ENCODE measurements around the gene SH3RF3.
"Not testable (repeated sequence)": the region's sequence is repeated elsewhere in the genome, so short reads cannot be mapped to it uniquely, and the experiment has no call there.

SH3RF3 gene

DNA sequence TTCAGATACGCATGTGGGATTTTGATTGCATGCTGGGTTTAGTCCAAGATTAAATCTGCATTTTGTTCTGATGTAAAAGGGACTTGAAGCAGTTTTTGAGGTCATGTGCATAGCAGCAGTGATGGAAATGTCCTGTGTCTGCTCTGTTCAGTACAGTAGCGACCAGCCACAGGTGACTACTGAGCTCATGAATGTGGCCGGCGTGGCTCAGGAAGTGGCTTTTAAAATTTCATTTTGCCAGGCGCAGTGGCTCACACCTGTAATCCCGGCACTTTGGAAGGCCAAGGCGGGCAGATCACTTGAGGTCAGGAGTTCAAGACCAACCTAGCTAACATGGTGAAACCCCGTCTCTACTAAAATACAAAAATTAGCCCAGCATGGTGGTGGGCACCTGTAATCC, 95.3 kb downstream of the SH3RF3 start:
- not testable (repeated sequence) for H3K27me3 Mint-ChIP-seq; H3K4me1 Mint-ChIP-seq (ENCODE audit: low read depth); H3K4me3 Mint-ChIP-seq; H3K36me3 Mint-ChIP-seq; H3K9me3 Mint-ChIP-seq (ENCODE audit: low read depth); H3K27ac Mint-ChIP-seq

GRCh38 chr2:109225170-109225782, 96.3 kb downstream of the SH3RF3 start:
- H3K4me1 Mint-ChIP-seq (ENCODE audit: low read depth) = peaks cover 4% of the 10 kb centered on the region
- H3K36me3 Mint-ChIP-seq = peaks cover 3% of the 10 kb centered on the region
- H3K27me3 Mint-ChIP-seq = peaks cover 3% of the 10 kb centered on the region
- no peak overlapping the region for H3K27ac Mint-ChIP-seq
- no peaks in the 10 kb centered on the region for H3K9me3 Mint-ChIP-seq (ENCODE audit: low read depth)
- H3K4me3 Mint-ChIP-seq = no peak overlapping the region

DNA sequence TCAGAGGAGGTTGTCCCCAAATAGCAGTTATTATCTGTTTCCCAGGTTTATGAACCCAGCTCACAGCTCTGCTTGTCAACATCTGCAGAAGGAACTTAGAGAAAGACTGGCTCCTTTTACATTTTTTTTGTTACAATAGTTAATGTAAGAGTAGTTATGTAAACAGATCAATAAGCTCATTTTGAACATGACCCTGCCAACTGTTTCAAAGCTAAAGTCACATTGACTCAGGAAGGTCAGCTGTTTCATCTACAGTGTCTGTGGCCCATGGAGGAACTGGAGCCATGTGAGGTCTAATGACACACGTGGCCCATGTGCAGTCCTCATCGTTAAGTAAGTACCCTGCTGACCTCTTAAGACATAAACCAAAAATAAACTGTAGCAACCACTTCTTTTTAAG, 97.1 kb downstream of the SH3RF3 start:
- no peak overlapping the region for H3K27ac Mint-ChIP-seq
- H3K4me3 Mint-ChIP-seq = no peak overlapping the region
- H3K36me3 Mint-ChIP-seq = peaks cover 3% of the 10 kb centered on the region
- H3K27me3 Mint-ChIP-seq = peaks cover 3% of the 10 kb centered on the region
- H3K9me3 Mint-ChIP-seq (ENCODE audit: low read depth) = no peaks in the 10 kb centered on the region
- H3K4me1 Mint-ChIP-seq (ENCODE audit: low read depth) = peaks cover 9% of the 10 kb centered on the region

DNA sequence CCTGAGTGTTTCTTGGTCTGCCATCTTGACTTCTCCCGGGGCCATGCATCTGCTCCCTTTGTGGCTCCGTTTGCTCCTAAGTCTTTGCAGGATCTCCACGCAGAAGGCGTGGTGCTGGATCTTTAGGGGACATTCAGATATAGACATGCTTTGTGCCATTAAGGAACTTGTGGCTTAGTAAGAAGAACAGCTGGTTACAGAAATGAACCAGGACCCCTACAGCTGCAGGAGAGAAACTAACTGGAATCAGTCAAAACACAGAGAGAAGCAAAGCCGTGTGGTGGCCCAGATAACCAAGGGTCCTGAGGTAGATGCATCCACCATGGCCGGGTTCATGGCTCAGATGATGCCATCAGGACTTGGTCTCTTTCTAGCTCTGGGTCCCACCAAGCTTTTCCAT, 97.6 kb downstream of the SH3RF3 start:
- no peaks in the 10 kb centered on the region for H3K9me3 Mint-ChIP-seq (ENCODE audit: low read depth)
- peaks cover 1% of the 10 kb centered on the region for H3K27me3 Mint-ChIP-seq
- peaks cover 3% of the 10 kb centered on the region for H3K36me3 Mint-ChIP-seq
- peaks cover 12% of the 10 kb centered on the region for H3K4me1 Mint-ChIP-seq (ENCODE audit: low read depth)
- no peak overlapping the region for H3K27ac Mint-ChIP-seq
- H3K4me3 Mint-ChIP-seq = no peak overlapping the region

DNA sequence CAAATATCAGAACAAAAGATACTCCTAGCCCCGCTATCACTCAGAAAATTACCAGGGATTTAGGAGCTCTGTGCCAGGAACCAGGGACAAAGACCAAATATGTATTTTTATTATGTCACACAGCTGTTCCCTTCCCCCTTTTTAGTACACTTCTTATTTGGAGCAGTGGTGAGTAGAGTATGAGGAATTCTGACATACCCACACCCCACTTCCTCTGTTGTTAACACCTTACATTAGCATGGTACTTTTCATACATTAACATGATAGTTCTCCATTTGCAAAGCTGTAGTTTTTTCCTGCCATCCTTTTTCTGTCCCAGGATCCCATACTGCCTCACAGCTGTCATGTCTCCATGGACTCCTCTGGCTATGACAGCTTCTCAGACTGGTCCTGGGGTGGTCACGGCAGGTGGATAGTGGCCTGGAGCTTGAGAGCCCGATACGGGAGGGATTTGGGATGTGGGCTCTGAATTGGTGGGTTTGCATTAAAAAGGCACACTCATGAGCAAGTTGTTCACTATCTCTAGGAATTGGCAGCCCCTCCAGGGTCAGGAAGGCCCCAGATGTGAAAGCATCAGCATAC, 100.2 kb downstream of the SH3RF3 start:
- Mint-ChIP-seq H3K27ac (no peak overlapping the region), H3K27me3 (no peaks in the 10 kb centered on the region), H3K9me3 (ENCODE audit: low read depth) (peaks cover 3% of the 10 kb centered on the region), H3K4me3 (no peak overlapping the region), H3K36me3 (no peaks in the 10 kb centered on the region), H3K4me1 (ENCODE audit: low read depth) (peaks cover 12% of the 10 kb centered on the region)

- Mint-ChIP-seq H3K4me3 (no peak overlapping the region), H3K36me3 (peaks cover 2% of the 10 kb centered on the region), H3K27ac (no peak overlapping the region), H3K9me3 (ENCODE audit: low read depth) (peaks cover 3% of the 10 kb centered on the region), H3K27me3 (no peaks in the 10 kb centered on the region), H3K4me1 (ENCODE audit: low read depth) (peaks cover 12% of the 10 kb centered on the region)
Measured at GRCh38 chr2:109230941-109231420, 102.0 kb downstream of the SH3RF3 start.

DNA sequence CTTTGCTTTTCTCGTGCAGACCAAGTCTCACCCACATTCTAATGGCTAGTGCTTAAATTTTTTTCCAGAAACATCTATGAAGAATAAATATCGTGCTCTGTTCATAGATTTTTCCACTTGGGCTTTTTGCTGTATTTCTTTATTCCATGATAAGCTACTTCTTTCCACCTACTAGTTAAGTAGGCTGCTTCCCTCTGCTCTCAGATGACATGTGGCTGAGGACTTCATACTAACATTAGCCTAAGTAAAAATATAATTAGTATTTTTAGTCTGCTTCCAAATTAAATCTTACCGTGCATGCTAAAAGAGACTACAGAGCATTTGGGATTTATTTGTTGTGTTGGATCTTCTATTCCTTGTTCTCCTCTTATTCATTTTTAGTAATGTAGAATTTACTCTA, 102.4 kb downstream of the SH3RF3 start:
- Mint-ChIP-seq H3K36me3 (peaks cover 2% of the 10 kb centered on the region), H3K27me3 (no peaks in the 10 kb centered on the region), H3K27ac (no peak overlapping the region), H3K4me3 (no peak overlapping the region), H3K4me1 (ENCODE audit: low read depth) (peaks cover 16% of the 10 kb centered on the region), H3K9me3 (ENCODE audit: low read depth) (peaks cover 3% of the 10 kb centered on the region)

- Mint-ChIP-seq H3K27ac (no peak overlapping the region), H3K9me3 (ENCODE audit: low read depth) (peaks cover 3% of the 10 kb centered on the region), H3K36me3 (peaks cover 2% of the 10 kb centered on the region), H3K4me1 (ENCODE audit: low read depth) (peaks cover 21% of the 10 kb centered on the region), H3K27me3 (no peaks in the 10 kb centered on the region), H3K4me3 (no peak overlapping the region)
Measured at GRCh38 chr2:109231996-109232705, 103.1 kb downstream of the SH3RF3 start.

DNA sequence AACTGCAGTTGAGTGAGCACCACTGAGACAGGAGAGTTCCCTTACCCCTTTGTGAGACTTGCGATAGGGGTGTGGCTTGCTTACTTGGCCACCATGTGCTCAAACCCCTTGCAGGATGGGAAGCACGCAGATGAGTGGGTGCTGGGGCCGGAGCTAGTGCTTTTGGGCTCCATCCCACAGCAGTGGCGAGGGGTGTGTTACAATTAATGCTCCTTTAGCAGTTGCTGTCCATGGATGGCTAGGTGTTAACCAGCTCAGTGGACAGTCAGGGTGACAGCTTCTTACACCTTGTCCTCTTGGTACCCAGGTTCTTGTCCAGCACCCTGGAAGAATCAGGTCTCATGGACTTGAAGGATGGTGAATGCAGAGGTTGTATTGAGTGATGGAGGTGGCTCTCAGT, 103.9 kb downstream of the SH3RF3 start:
- Mint-ChIP-seq H3K4me1 (ENCODE audit: low read depth) (peaks cover 23% of the 10 kb centered on the region), H3K9me3 (ENCODE audit: low read depth) (peaks cover 3% of the 10 kb centered on the region), H3K36me3 (peaks cover 2% of the 10 kb centered on the region), H3K27ac (no peak overlapping the region), H3K4me3 (no peak overlapping the region), H3K27me3 (no peaks in the 10 kb centered on the region)

DNA sequence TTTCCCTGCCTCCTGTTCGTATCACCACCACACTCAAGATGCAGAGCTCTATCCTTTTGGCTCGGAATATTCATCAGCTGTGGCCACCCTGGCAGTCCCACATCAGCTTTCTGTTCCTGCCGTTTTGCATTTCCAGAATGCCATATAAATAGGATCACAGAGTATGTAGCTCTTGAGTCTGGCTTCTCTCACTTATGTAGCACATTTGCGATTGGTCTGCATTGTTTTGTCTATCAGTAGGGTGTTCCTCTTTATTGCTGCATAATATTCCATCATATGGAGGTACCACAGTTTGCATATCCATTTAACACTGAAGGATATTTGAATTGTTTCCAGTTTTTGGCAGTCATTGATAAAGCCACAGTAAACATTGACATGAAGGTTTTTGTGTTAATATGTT, 104.6 kb downstream of the SH3RF3 start:
- no peaks in the 10 kb centered on the region for H3K27me3 Mint-ChIP-seq
- peaks cover 26% of the 10 kb centered on the region for H3K4me1 Mint-ChIP-seq (ENCODE audit: low read depth)
- peaks cover 2% of the 10 kb centered on the region for H3K36me3 Mint-ChIP-seq
- H3K27ac Mint-ChIP-seq = no peak overlapping the region
- no peak overlapping the region for H3K4me3 Mint-ChIP-seq
- H3K9me3 Mint-ChIP-seq (ENCODE audit: low read depth) = peaks cover 3% of the 10 kb centered on the region

GRCh38 chr2:109234355-109234754, 105.3 kb downstream of the SH3RF3 start:
- Mint-ChIP-seq H3K4me1 (ENCODE audit: low read depth) (peaks cover 32% of the 10 kb centered on the region), H3K27ac (no peak overlapping the region), H3K4me3 (no peak overlapping the region), H3K27me3 (no peaks in the 10 kb centered on the region), H3K9me3 (ENCODE audit: low read depth) (peaks cover 3% of the 10 kb centered on the region), H3K36me3 (peaks cover 2% of the 10 kb centered on the region)

- Mint-ChIP-seq H3K4me3 (no peak overlapping the region), H3K36me3 (peaks cover 2% of the 10 kb centered on the region), H3K4me1 (ENCODE audit: low read depth) (peaks cover 27% of the 10 kb centered on the region)
Measured at GRCh38 chr2:109236147-109236546, 107.1 kb downstream of the SH3RF3 start.

DNA sequence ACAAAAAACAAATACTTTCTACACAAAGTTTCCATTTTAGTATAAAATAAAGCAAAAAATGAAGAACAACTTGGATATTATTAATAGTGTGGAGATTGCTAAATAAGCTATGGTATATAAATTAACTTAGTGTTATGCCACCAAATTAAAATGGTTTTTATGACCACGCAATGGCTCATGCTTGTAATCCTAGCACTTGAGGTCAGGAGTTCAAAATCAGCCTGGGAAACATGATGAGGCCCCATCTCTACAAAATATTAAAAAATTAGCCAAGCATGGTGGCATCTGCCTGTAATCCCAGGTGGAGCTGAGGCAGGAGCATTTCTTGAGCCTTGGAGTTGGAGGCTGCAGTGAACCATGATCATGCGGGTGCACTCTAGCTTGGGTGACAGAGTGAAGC, 108.8 kb downstream of the SH3RF3 start:
- no peak overlapping the region for H3K27ac Mint-ChIP-seq
- peaks cover 3% of the 10 kb centered on the region for H3K9me3 Mint-ChIP-seq (ENCODE audit: low read depth)
- H3K36me3 Mint-ChIP-seq = peaks cover 2% of the 10 kb centered on the region
- H3K27me3 Mint-ChIP-seq = no peaks in the 10 kb centered on the region
- H3K4me3 Mint-ChIP-seq = no peak overlapping the region
- H3K4me1 Mint-ChIP-seq (ENCODE audit: low read depth) = peaks cover 25% of the 10 kb centered on the region

More at GRCh38 chr2:109236147-109236546, 107.1 kb downstream of the SH3RF3 start:
- H3K27ac Mint-ChIP-seq = no peak overlapping the region
- peaks cover 3% of the 10 kb centered on the region for H3K9me3 Mint-ChIP-seq (ENCODE audit: low read depth)
- no peaks in the 10 kb centered on the region for H3K27me3 Mint-ChIP-seq

- Mint-ChIP-seq H3K27me3 (no peaks in the 10 kb centered on the region), H3K4me3 (peak overlapping the region; percentile 32), H3K27ac (no peak overlapping the region), H3K4me1 (ENCODE audit: low read depth) (peaks cover 25% of the 10 kb centered on the region), H3K9me3 (ENCODE audit: low read depth) (peaks cover 3% of the 10 kb centered on the region), H3K36me3 (peaks cover 2% of the 10 kb centered on the region)
Measured at GRCh38 chr2:109238580-109238979, 109.6 kb downstream of the SH3RF3 start.

GRCh38 chr2:109239720-109240119, 110.7 kb downstream of the SH3RF3 start:
- H3K36me3 Mint-ChIP-seq = no peaks in the 10 kb centered on the region
- H3K27me3 Mint-ChIP-seq = no peaks in the 10 kb centered on the region
- H3K4me1 Mint-ChIP-seq (ENCODE audit: low read depth) = peaks cover 25% of the 10 kb centered on the region
- H3K9me3 Mint-ChIP-seq (ENCODE audit: low read depth) = no peaks in the 10 kb centered on the region
- no peak overlapping the region for H3K4me3 Mint-ChIP-seq
- no peak overlapping the region for H3K27ac Mint-ChIP-seq
